GM10266 (cell line): Measurements from ENCODE around the gene CD40.

Experiments
- DNase-seq: peaks from one replicate; pipeline ENCODE4 v3.0.0; 2012; ENCODE audit errors: extremely low spot score
- CTCF ChIP-seq: IDR thresholded peaks from 2 replicates; pipeline ENCODE4 v1.5.1; 2012; ENCODE audit warnings: mild to moderate bottlenecking, low read depth; ENCODE audit not compliant: control insufficient read depth, insufficient read depth; ENCODE audit errors: missing control alignments

The CD40 gene

GRCh38 chr20:46139266-46139889 is 21.3 kb downstream of the CD40 start:
- no peak for DNase-seq
- no peak for TF ChIP-seq CTCF

GRCh38 chr20:46139908-46140482 is 21.9 kb downstream of the CD40 start:
- DNase-seq, result no peak
- no peak for TF ChIP-seq CTCF

DNA sequence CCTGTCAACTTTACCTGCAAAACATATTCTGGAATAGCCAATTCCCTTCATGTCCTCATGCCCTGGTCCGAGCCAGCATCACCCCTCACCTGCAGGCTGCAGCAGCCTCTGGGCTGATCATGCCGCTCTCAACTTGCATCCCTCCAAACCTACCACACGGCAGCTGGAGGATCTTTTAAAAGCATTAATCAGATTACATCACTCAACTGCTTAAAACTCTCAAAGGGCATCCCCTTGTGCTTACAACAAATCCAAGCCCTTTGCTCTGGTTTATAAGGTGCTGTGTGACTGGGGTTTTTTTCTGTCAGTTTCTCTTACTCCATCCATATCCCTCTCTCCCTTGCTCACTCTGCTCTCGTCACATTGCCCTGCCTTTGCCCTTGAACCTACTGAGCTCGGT is 24.0 kb downstream of the CD40 start:
- DNase-seq, result no peak
- no peak for TF ChIP-seq CTCF

GRCh38 chr20:46144432-46145025 is 26.4 kb downstream of the CD40 start:
- DNase-seq, result no peak
- TF ChIP-seq CTCF, result no peak

GRCh38 chr20:46145713-46146112 is 27.6 kb downstream of the CD40 start:
- no peak for TF ChIP-seq CTCF
- DNase-seq, result no peak

DNA sequence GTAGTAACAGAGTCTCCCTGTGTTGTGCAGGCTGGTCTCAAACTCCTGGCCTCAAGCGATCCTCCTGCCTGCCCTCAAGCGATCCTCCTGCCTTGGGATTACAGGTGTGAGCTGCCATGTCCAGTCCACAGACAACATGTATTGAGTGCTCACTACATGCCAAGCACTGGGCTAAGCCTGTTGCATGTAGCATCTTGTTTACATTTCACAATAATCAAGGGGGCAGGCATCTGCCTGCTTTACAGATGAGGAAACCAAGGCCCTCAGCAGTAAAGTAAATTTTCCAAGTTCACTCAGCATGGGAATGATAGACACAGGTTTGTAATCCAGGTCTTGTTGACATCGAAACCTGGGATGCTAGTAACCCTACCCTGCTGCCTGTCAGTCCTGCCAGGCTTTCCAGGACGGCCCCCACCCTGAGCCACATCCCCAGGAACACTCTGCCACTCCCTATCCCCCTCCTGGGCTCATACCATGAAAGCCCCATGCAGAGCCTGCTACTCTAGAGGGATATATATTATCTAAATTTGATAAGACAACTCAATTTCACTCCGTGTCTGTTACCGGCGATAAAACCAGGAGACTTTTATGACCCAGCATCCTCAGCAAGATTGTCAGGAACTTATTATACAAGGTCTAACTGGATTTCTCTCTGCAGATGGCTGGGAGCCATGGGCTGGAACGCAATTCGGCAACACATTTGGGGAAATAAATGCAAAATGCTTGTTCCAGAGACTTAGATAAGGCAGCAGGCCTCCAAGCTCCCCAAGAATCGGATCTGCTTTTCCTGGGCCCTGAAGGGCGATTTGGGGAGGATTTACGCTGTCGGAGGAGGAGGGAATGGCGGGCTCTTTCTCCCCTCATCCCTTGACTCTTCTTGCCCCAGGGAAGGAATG is 30.4 kb downstream of the CD40 start:
- no peak for DNase-seq
- TF ChIP-seq CTCF, result no peak
